Frontal cortex (tissue), 4 donors: ENCODE measurements around the gene AFF3. TPM values are rescaled to one million over a fixed set of nuclear protein-coding genes. Genes with fewer than 3 reads are reported as not detected.

Experiments
- DNase-seq, 2 donors: peaks; one replicate each; pipeline ENCODE4 v3.0.0; 2012; ENCODE audit warnings: low spot score in 2 of 2
- FAIRE-seq: peaks from 2 replicates; lab custom pipeline; 2012; peaks lifted over from hg19 to GRCh38; lab: Jason Lieb, UNC
- total RNA-seq: library from RNA; depleted of rRNA; stranded (reverse); fragments of >200 nt; gene quantifications from one replicate; pipeline ENCODE4 v1.2.3, GENCODE V29; 2014
- donor health status: control.
- donor health status: control.
- donor health status: control.

AFF3 gene
- total RNA-seq, 1 donor from 2014 or later, result 56.7 TPM

- DNase-seq (no peak), FAIRE-seq (no peak)
Observed at GRCh38 chr2:99905025-99905424, 237.4 kb downstream of the AFF3 start.

- DNase-seq, result no peak
- FAIRE-seq, result no peak
Observed at GRCh38 chr2:99903981-99904380, 238.4 kb downstream of the AFF3 start.

- no peak for FAIRE-seq
- DNase-seq, result peak; percentile 5 to 20
Observed at GRCh38 chr2:99900556-99900955, 241.8 kb downstream of the AFF3 start.

GRCh38 chr2:99899882-99900281 is 242.5 kb downstream of the AFF3 start:
- no peak for FAIRE-seq

GRCh38 chr2:99899058-99899855 is 243.1 kb downstream of the AFF3 start:
- DNase-seq, result no peak
- no peak for FAIRE-seq

More at GRCh38 chr2:99899882-99900281, 242.5 kb downstream of the AFF3 start:
- no peak for DNase-seq

- FAIRE-seq, result no peak
- no peak for DNase-seq
Observed at GRCh38 chr2:99898336-99899048, 243.9 kb downstream of the AFF3 start.

- FAIRE-seq (no peak), DNase-seq (no peak)
Observed at GRCh38 chr2:99891428-99891780, 251.0 kb downstream of the AFF3 start.

GRCh38 chr2:99890568-99891427 is 251.6 kb downstream of the AFF3 start:
- no peak for DNase-seq
- FAIRE-seq, result no peak

- no peak for FAIRE-seq
- no peak for DNase-seq
Observed at GRCh38 chr2:99888617-99889016, 253.8 kb downstream of the AFF3 start.

- FAIRE-seq, result no peak
- no peak for DNase-seq
Observed at GRCh38 chr2:99886418-99886817, 256.0 kb downstream of the AFF3 start.

- FAIRE-seq (no peak), DNase-seq (no peak)
Observed at GRCh38 chr2:99883358-99883757, 259.0 kb downstream of the AFF3 start.

- no peak for FAIRE-seq
- DNase-seq, result no peak
Observed at GRCh38 chr2:99881901-99882591, 260.3 kb downstream of the AFF3 start.

- FAIRE-seq, result no peak
- no peak for DNase-seq
Observed at GRCh38 chr2:99880964-99881294, 261.5 kb downstream of the AFF3 start.

GRCh38 chr2:99880148-99880963 is 262.0 kb downstream of the AFF3 start:
- FAIRE-seq, result no peak
- DNase-seq, result no peak

GRCh38 chr2:99879481-99879880 is 262.9 kb downstream of the AFF3 start:
- DNase-seq (no peak), FAIRE-seq (no peak)

GRCh38 chr2:99878581-99879350 is 263.6 kb downstream of the AFF3 start:
- FAIRE-seq (no peak), DNase-seq (no peak)

- FAIRE-seq, result no peak
Observed at GRCh38 chr2:99877963-99878362, 264.4 kb downstream of the AFF3 start.

GRCh38 chr2:99876956-99877355 is 265.4 kb downstream of the AFF3 start:
- FAIRE-seq, result no peak
- DNase-seq, result no peak

More at GRCh38 chr2:99877963-99878362, 264.4 kb downstream of the AFF3 start:
- no peak for DNase-seq
